AG04449 (cell line): ENCODE data around the gene HSD11B1L.

Experiments used
- CTCF ChIA-PET: fragments of 350-600 bp; formaldehyde crosslinking; extraction: SDS; loops from one replicate; lab custom pipeline; 2021; ENCODE audit warnings: antibody characterized with exemption; lab: Yijun Ruan, JAX
- POLR2A ChIA-PET: fragments of 400-600, 350-600 bp; formaldehyde crosslinking; extraction: SDS; loops from one replicate; lab custom pipeline; 2020; ENCODE audit warnings: antibody characterized with exemption, inconsistent platforms; lab: Yijun Ruan, JAX
- DNase-seq: peaks from one replicate; pipeline ENCODE4 v3.0.0-alpha.2; 2010; ENCODE audit warnings: low read depth, low spot score
- H3K4me3 ChIP-seq: 2 replicates; pipeline ENCODE4 v1.5.1; 2011; ENCODE audit warnings: low read depth, mild to moderate bottlenecking, control low read depth, low read length
- TF ChIP-seq, protein P1 (sequence below): IDR thresholded peaks from one replicate; pipeline ENCODE4 v1.5.1; 2011; ENCODE audit warnings: mild to moderate bottlenecking, moderate library complexity, low read length, control low read depth, inconsistent platforms; ENCODE audit not compliant: insufficient read depth; ENCODE audit errors: missing control alignments

Gene HSD11B1L

DNA sequence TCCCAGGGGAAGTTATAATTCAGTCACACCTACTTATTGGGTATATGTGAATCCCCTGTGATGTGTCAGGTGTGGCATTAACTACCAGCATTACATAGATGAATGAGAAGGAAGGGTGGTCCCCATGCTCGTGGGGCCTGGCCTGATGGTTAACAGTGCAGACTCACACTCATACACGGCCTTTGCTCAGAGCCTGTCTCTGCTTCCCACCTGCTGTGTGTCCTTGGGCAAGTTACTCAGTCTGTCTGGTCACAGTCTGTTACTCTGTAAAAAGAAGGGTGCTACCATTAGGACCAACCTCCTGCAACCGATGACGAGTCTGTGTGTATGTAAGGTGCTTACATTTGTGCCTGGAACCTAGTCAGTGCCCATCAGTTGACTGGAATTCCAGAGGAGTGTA lies 34.1 kb upstream of the HSD11B1L start:
- no peak overlapping the region for H3K4me3 ChIP-seq
- TF ChIP-seq, protein P1, sequence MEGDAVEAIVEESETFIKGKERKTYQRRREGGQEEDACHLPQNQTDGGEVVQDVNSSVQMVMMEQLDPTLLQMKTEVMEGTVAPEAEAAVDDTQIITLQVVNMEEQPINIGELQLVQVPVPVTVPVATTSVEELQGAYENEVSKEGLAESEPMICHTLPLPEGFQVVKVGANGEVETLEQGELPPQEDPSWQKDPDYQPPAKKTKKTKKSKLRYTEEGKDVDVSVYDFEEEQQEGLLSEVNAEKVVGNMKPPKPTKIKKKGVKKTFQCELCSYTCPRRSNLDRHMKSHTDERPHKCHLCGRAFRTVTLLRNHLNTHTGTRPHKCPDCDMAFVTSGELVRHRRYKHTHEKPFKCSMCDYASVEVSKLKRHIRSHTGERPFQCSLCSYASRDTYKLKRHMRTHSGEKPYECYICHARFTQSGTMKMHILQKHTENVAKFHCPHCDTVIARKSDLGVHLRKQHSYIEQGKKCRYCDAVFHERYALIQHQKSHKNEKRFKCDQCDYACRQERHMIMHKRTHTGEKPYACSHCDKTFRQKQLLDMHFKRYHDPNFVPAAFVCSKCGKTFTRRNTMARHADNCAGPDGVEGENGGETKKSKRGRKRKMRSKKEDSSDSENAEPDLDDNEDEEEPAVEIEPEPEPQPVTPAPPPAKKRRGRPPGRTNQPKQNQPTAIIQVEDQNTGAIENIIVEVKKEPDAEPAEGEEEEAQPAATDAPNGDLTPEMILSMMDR: no peak
- DNase-seq: no peak
- ChIA-PET CTCF (no interaction called here), POLR2A (no interaction called here)

DNA sequence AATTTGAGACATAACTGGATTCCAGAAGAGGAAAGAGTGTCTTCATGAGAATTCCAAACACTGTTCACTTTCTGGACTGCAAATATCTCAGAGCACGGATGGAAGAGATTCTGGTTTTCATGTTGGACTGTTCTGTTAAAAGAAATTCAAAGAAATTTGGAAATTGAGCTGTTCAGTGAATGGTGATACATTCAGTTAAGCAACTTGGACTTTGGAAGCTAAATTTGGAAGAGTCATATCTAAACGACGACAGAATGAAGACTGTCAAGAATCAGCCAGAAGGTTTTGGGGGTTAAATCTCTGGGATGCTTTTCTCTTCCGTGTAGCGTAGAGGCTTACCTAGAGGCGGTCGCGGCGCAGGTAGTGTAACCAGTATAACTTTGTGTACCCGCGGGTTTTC lies 32.4 kb upstream of the HSD11B1L start:
- no peak overlapping the region for H3K4me3 ChIP-seq
- no peak for DNase-seq
- TF ChIP-seq, protein P1: no peak
- POLR2A ChIA-PET: no interaction called here
- CTCF ChIA-PET: no interaction called here

DNA sequence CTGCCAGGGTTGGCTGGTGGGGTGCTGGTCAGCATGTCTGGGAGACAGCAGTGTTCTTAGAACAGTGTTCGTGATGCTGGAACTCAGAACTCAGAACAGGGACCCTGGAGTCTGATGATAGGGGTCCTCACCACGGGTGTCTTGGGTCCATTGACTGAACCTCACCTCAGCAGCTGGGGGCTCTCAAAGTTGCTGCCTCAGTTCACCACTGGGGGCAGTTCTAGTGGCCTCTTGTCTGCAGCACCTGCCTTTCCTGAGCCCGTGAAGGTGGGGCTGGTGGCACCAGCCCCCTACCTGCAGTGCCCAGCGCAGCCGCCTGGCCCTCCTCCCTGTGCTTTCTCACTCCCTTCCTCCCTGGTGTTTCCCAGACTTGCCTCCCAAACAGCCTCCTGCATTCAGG lies 29.5 kb upstream of the HSD11B1L start:
- no peak for DNase-seq
- ChIA-PET CTCF (no interaction called here), POLR2A (no interaction called here)
- H3K4me3 ChIP-seq: no peak overlapping the region
- TF ChIP-seq, protein P1: no peak

DNA sequence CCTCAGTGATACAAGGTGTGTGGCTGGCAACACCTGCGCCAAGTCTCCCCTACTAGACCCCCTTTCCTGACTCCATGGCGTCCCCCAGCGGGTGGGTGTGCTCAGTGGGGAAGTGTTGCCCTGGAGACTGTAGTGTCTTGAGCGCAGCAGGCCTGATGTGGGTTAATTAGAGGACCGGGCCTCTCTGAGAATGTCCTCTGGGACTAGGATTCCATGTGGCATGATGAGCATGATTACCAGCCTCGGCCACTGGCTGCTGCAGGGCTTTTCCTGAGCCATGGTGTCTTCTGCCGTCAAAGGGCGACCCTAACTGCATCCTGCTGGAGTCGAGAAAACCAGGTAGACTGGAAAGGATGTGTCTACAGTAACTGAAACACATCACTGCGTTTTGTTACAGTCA lies 28.6 kb upstream of the HSD11B1L start:
- ChIA-PET CTCF (no interaction called here), POLR2A (no interaction called here)
- TF ChIP-seq, protein P1: no peak
- H3K4me3 ChIP-seq: no peak overlapping the region
- DNase-seq: no peak

DNA sequence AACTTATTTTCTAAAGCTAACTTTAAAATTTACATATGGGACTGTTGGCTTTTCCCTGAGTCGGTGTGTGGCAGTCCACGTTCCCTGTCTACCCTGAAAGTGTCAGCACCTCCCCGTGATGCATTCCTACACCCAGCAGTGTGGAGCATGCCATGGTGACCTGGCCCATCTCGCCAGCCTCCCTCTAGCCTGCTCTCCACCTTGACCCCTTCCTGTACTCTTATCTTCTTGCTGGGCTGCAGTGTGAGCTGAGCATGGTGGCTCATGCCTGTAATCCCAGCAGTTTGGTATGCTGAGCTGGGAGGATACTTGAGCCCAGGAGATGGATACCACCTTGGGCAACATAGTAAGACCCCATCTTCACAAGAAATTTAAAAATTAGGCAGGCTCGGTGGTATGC lies 25.9 kb upstream of the HSD11B1L start:
- TF ChIP-seq, protein P1: no peak
- no peak for DNase-seq
- no peak overlapping the region for H3K4me3 ChIP-seq
- ChIA-PET CTCF (interaction anchor here (0.9 to 1.6 kb wide), 3 partner anchors 10 to 140 kb away, joined by 3 to 10 read pairs (median 3); no protein-coding TSS in a partner anchor), POLR2A (no interaction called here)

DNA sequence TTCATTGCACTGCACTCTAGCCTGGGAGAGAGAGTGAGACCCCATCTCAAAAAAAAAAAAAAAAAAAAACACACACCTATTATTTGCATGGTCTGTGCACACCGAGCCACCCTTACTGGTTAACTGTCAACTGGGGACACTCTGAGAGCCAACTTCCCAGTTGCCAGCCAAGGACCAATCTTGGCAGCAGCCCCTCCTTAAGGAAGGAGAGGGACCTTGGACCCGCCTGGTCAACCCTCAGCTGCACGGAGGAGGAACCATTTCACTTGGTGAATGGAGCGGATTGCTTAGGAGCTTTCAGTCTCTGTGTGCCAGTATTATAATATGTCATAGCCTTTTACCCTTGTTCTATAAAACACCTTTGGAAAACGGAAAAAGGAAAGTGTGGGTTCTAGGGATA lies 25.4 kb upstream of the HSD11B1L start:
- CTCF ChIA-PET: interaction anchor here (0.9 to 1.5 kb wide), 3 partner anchors 10 to 139 kb away, joined by 3 to 5 read pairs (median 3); no protein-coding TSS in a partner anchor
- POLR2A ChIA-PET: no interaction called here
- H3K4me3 ChIP-seq: no peak overlapping the region
- TF ChIP-seq, protein P1: no peak
- no peak for DNase-seq
